ENCODE results near the gene PDGFA. TPM values are rescaled to one million over a fixed set of nuclear protein-coding genes. Genes with fewer than 3 reads are reported as not detected.

Gene PDGFA
- 76.7 and 91.9 TPM in 2 replicates for total RNA-seq

GRCh38 chr7:519484-520390, at the start of gene PDGFA:
Gene PDGFA, minus strand, starts transcription at chr7:519846. Its CDS starts 845 bp downstream, at chr7:519001.

Other genes starting within 250 kb of the PDGFA start
- not detected in 2 replicates for gene FOXL3, start 229.7 kb downstream of the PDGFA start, total RNA-seq
- 15.5 and 15.9 TPM in 2 replicates for gene DNAAF5, start 206.9 kb upstream of the PDGFA start, total RNA-seq
- gene PRKAR1B, start 207.4 kb upstream of the PDGFA start, total RNA-seq = 14.6 and 20.5 TPM in 2 replicates

All from epithelial cell of umbilical artery (primary cell).